Uterus (tissue), 2 donors: ENCODE data around the gene SLC16A6.

Source experiments
- CTCF ChIP-seq, 4 experiments: fragments of 200-600 bp in 2 of 4; fragments of 450-650 bp in 2 of 4; sonication (generic) in 2 of 4; IDR thresholded peaks; one replicate each; pipeline ENCODE4 v1.5.1; 2016 to 2019; ENCODE audit warnings: antibody characterized with exemption in 4 of 4, mild to moderate bottlenecking in 2 of 4, moderate library complexity in 1 of 4
- POLR2A ChIP-seq, 2 donors: fragments of 450-650 bp; IDR thresholded peaks; one replicate each; pipeline ENCODE4 v1.6.1; 2016; ENCODE audit warnings: antibody characterized with exemption in 2 of 2, mild to moderate bottlenecking in 1 of 2, moderate library complexity in 1 of 2

GRCh38 chr17:68320311-68320865 lies 29.5 kb upstream of the SLC16A6 start:
- TF ChIP-seq POLR2A (IDR thresholded peaks at IDR 0.05) (no peak), CTCF (IDR thresholded peaks at IDR 0.05) (no peak)
